PC-9 (cell line): ENCODE measurements around the gene CRTC1.

Experiments used
- CTCF ChIP-seq: fragments of 200-600 bp; sonication (generic); conservative IDR thresholded peaks from 2 replicates; pipeline ENCODE4 v1.6.1; 2017; ENCODE audit warnings: mixed run types, antibody characterized with exemption, mild to moderate bottlenecking, moderate library complexity
- EZH2 ChIP-seq: fragments of 200-600 bp; sonication (generic); IDR thresholded peaks from 2 replicates; pipeline ENCODE4 v1.8.0; 2017; ENCODE audit warnings: antibody characterized with exemption, low read depth

- no peak for TF ChIP-seq EZH2
- TF ChIP-seq CTCF: no peak
These were observed 620 bp downstream of the CRTC1 start for GRCh38 chr19:18683958-18684641.
